Measurements from ENCODE around the gene ZNF580.

The ZNF580 gene

GRCh38 chr19:55663846-55664536, 23.2 kb downstream of the ZNF580 start:
- no peak for DNase-seq

- DNase-seq, result no peak
Observed at GRCh38 chr19:55666343-55667005, 25.7 kb downstream of the ZNF580 start.

DNA sequence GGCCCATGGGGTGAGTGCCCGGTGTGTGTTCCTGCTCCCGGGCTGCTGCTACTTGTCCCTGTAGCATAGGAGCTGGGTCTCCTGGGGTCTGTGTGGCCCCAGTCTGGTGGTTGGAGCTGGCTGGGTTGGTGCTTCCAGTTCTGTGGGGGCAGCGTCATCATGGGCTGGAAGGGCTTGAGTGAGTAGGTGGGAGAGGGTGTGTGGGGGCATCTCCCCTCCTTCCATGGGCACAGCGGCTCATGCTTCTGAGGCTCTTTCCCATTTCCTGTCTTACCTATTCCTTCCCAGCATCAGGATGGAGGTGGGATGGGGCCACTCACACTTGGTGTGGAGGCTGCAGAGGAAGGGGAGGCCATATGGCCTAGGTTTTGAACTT, 26.2 kb downstream of the ZNF580 start:
- DNase-seq, result no peak

DNA sequence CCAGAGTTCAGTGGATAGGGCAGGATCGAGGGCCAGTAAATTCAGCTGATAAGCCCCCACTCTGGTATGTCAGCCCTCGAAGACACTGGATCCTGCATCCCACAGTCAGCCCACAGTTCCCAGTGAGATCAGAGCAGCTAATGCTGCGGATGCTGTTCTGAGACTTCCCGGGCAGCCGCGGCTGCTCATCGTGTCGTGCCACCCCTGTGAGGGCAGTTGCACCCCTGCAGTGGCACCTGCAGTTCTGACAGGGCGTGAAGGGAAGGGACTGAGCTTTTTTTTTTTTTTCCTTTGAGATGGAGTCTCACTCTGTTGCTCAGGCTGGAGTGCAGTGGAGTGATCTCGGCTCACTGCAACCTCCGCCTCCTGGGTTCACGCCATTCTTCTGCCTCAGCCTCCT, 26.7 kb downstream of the ZNF580 start:
- DNase-seq, result no peak

- no peak for DNase-seq
Observed at GRCh38 chr19:55667958-55668357, 27.2 kb downstream of the ZNF580 start.

DNA sequence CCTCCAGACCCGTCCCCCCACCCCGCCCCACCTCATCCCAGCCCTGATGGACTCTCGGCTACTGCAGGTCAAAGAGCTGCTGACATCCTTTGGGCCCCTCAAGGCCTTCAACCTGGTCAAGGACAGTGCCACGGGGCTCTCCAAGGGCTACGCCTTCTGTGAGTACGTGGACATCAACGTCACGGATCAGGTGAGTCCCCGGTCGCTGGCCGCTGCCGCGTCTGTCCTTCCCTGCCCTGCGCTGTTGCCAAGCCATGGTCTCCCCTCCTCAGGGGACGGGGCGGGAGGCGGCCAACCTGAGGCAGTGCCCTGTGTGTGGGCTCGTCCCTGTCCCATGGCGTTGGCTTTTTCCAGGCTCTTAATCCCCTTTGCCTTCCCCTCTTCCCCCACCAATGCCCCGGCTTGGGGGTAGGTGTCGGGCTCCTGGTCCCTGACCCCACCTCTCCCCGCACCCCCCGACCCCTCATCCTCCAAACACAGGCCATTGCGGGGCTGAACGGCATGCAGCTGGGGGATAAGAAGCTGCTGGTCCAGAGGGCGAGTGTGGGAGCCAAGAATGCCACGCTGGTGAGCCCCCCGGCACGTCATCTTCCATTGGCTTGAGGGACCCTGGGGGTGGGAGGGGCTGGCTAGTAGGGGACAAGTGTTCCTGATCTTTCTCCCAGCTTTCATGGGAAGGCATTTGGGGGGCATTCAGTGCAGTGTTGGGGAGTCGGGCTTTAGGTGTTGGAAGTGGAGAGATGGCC, 28.0 kb downstream of the ZNF580 start:
- DNase-seq, result no peak

DNA sequence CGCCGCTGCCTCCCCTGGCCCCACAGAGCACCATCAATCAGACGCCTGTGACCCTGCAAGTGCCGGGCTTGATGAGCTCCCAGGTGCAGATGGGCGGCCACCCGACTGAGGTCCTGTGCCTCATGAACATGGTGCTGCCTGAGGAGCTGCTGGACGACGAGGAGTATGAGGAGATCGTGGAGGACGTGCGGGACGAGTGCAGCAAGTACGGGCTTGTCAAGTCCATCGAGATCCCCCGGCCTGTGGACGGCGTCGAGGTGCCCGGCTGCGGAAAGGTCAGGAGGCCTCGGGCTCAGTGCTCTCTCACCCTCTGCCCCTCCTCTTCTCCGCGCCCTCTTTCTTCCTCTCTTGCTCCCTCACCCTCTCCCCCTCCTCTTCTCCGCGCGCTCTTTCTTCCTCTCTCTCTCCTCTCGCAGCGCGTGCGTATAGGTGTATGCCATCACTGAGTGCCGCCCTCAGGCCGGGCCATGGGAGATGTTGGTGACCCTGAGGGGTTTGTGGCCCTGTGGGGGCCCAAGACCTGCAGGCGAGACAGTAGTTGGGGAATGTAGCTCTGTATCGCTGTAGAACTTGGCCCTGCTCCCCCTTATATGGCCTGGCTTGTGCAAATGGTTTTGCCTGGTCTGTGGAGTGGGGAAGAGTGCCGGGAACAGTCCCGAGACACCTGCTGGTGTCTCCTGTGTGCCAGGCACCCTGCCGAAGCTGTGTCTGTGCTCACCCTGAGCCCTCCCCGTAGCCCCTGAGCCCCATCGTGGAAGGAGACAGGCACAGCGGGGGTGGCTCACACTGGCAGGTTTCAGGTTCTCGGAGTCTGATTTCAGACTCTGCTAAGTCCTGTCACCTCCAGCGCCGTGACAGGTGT, 28.8 kb downstream of the ZNF580 start:
- no peak for DNase-seq

GRCh38 chr19:55670280-55671053, 29.7 kb downstream of the ZNF580 start:
- no peak for DNase-seq

GRCh38 chr19:55671054-55671378, 30.2 kb downstream of the ZNF580 start:
- DNase-seq, result no peak

- no peak for DNase-seq
Observed at GRCh38 chr19:55672418-55672817, 31.6 kb downstream of the ZNF580 start.

DNA sequence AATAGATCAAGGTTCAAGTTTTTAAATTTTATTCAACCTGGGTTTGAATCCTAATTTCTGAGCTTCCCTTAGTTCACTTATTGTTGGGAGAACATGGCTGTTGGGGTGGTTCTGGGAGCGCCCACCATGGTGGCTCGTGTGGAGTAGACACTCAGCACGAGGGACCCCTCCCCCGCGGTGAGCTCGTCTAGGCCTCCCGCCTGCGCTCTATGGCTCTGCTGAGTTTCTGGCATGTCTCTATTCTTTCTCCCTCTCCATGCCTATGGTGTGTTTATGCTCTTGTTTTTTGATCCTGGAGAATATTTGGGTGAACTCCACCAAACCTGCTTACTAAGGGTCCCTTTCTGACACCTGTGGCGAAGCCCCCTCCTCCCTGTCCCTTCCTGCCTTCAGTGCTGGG, 32.7 kb downstream of the ZNF580 start:
- DNase-seq, result no peak

GRCh38 chr19:55673889-55674288, 33.1 kb downstream of the ZNF580 start:
- DNase-seq, result no peak

DNA sequence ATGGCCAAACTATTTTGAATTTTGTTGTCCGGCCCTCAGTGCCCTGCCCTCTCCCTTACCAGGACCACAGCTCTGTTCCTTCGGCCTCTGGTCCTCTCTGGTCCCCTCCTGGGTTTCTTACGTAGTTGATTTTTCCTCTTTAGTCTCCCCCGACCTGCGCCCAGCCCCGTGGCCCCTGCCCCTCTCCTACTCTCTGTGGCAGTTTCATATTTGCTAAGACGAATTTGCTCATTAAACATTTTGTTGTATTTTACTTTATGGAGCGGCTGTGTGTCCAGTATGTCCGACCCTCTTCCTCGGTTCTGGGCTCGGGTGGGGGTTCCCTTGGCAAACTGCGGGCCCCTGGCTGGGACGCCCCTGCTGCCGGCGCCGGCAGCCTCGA, 33.6 kb downstream of the ZNF580 start:
- DNase-seq, result no peak

DNA sequence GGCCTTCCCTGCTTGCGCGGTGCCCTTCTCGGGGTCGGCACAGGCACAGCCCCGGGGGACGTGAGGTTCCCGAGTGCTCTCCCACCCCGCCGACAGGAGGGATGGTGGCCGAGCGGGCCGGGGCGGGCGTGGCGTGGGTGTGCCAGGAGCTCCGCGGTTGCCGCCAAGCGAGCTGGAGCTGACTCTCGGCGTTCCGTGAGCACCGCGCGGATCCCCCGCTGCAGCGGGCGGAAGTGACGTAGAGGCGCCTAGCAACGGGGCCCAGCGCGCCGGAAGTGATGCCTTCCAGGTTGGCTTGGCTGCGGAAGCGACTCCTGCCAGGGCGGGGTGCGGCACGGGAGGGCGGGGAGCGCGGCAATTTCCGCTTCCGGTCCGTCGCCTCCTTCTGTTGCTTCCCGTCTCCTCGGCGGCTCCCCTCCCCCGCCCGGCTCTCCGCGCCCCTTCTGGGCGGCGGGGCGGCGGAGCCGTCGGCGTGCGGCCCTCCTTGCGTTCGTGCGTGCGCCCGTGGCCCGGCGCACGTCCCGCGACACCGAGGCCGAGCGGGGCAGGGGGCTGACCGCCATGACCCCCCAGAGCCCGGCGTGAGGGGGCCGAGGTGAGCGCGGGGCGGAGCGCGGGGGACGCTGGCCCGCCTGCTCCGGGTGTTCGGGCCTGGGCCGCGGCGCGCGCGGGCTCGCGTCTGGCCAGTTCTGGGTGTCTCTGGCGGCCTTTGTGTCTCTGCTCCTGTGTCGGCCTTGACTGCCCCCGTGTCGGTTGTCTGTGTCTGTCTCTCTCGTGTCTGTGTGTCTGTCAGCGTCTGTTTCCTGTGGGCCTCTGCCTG, 34.2 kb downstream of the ZNF580 start, which contains the start of gene EPN1:
Gene EPN1, plus strand, starts transcription at position 386 of the 820 bp plus-strand sequence. CDS start 3,402 bp downstream, outside the sequence.
- peak; percentile 96 for DNase-seq

DNA sequence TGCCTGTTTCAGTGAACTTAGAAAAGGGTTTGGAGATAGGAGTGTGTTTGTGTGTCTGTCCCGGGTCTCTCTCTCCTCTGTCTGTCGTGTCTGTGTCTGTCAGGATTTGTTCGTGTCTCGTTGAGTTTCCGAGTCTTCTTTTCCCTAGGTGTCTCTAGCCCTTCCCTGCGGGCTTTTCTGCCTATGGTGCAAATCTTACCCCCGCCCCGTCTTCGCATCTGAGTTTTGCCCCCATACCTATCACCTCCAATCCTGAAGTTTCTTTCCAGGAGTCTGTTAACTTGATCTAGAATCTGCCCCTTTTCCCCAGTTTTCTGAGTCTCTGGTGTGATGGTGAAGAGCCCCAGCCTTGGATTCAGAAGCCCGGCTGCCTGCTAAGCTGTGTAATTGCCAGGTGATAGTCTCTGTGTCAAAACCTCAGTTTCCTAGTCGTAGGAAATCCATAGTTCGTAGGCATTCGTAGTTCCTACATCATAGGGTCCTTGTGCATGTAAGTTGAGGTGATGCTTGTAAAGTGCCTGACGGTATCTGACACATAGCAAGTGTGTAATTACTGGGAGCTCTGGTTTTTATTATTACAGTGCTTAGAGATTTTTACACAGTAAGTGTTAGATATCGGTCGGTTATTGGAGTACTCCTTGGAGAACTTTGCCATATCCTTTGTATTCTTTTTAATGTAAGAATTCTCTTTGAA, 35.0 kb downstream of the ZNF580 start:
- no peak for DNase-seq

DNA sequence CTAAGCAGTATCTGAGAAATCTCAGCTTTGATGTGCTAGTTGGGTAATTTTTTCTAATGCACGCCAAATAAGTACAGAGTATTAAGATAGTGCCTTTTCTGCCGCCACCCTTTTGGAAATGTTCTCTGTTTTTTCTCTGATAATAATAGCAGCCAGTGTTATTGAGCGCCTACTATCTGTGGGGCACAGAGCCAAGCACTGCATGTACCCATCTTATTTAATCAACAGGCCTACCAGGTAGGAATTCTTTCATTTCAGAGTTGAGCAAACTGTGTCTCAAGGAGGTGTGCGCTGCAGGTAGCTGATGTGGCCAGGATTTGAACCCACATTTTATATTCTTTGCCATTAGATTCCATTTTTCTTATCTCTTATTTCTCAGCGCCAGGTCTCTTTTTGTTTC, 35.6 kb downstream of the ZNF580 start:
- no peak for DNase-seq

DNA sequence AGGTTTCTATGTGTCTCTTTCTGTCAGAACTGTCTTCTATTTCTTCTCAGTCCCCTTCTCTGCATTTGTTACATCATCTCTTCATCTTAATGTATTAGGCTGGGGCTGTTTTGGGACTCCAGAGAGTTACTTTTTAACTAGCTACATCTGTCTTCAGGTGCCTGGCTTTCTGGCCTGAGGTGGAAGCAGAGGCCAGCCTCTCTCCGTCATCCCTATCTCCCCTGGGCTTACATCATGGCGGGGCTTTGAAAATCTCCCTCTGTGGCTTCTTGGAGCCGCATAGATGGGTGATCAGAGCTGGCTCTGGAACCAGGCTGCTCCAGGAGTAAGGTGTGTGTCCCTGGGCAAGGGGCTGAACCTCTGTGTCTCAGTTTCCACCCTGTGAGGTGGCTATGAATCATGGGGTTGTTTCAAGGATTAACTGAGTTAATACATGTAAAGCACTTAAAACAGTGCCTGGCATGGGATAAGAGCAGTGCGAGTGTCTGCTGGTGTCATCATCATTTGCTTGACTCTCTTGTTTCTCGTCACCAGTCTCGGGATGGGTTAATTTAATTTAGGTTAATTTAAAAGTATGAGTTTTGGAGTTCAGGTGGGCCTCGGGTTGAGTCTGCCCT, 36.2 kb downstream of the ZNF580 start:
- DNase-seq, result no peak

GRCh38 chr19:55677572-55678028, 36.8 kb downstream of the ZNF580 start:
- DNase-seq, result no peak

GRCh38 chr19:55678121-55678671, 37.4 kb downstream of the ZNF580 start:
- DNase-seq, result no peak

Data from effector CD8-positive, alpha-beta T cell (primary cell).